Lower lobe of right lung (tissue), 2 donors: ENCODE results near the gene IGFL4. TPM values are rescaled to one million over a fixed set of nuclear protein-coding genes. Genes with fewer than 3 reads are reported as not detected.

Experiments
- ATAC-seq, 2 donors: fragments of 200-7000 bp; cut with Tn5 transposase; one replicate each; pipeline ENCODE4 v1.9.1; 2020 to 2022; ENCODE audit warnings: mild to moderate bottlenecking in 2 of 2, moderate library complexity in 2 of 2
- DNase-seq: peaks from one replicate; pipeline ENCODE4 v3.0.0-alpha.2; 2020
- H3K27ac ChIP-seq: fragments of 200-600 bp; one replicate; pipeline ENCODE4 v1.8.0; 2022
- H3K27me3 ChIP-seq: fragments of 200-600 bp; one replicate; pipeline ENCODE4 v1.8.0; 2022; ENCODE audit warnings: low read depth
- H3K36me3 ChIP-seq: fragments of 200-600 bp; one replicate; pipeline ENCODE4 v1.8.0; 2022; ENCODE audit warnings: mild to moderate bottlenecking
- H3K4me1 ChIP-seq: fragments of 200-600 bp; one replicate; pipeline ENCODE4 v1.8.0; 2022
- H3K4me3 ChIP-seq: fragments of 200-600 bp; one replicate; pipeline ENCODE4 v1.8.0; 2022; ENCODE audit warnings: mild to moderate bottlenecking
- H3K9me3 ChIP-seq: fragments of 200-600 bp; one replicate; pipeline ENCODE4 v1.8.0; 2022
- intact Hi-C: fragments of 100-400 bp; cut with DNase I; formaldehyde crosslinking; loops from one replicate; pipeline ENCODE4 v1.11.0; 2022
- total RNA-seq: library from RNA; stranded (reverse); fragmentation: NEBNext Ultra II Directional; extraction: Animal tissue kit (Norgen Biotek cat#: 25700); gene quantifications from one replicate; pipeline ENCODE4 v1.2.1, GENCODE V29; 2021
- TF ChIP-seq, protein P1 (sequence below): fragments of 200-600 bp; IDR thresholded peaks from one replicate; pipeline ENCODE4 v1.8.0; 2022; ENCODE audit warnings: antibody characterized with exemption, mild to moderate bottlenecking
- donor health status: DM: no; HTN: yes; CAD: no; lungs with severe emphysema.

Gene IGFL4
- total RNA-seq, 1 donor from 2014 or later = not detected

DNA sequence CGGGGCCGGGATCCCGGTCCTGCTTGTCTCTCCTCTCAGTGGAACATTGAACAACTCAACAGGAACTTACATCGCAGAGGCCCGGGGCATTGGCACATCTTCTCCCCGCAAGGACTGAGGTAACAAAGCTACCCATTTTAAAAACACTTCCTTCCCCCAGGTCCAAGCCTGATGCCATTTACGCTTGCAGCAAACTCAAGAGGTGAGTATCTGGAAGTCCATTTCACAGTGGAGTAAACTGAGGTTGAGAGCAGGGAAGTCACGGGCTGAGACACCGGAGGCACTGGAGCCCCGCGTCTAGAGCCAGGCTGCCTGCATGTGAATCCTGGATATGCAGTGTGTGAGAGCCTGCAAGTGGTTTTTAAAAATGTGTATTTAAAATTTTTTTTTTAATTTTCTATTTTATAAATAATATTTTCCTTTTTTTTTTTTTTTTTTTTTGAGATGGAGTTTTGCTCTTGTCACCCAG lies 17.5 kb downstream of the IGFL4 start:
- Histone ChIP-seq H3K27me3 (peaks cover 50% of the 10 kb centered on the region), H3K9me3 (no peaks in the 10 kb centered on the region), H3K4me1 (no peaks in the 10 kb centered on the region), H3K27ac (no peak overlapping the region), H3K4me3 (no peak overlapping the region), H3K36me3 (no peaks in the 10 kb centered on the region)
- intact Hi-C loops = no loop called here
- DNase-seq (peak; percentile 60), ATAC-seq (peak in 1 of 2 donors; percentile 12)
- TF ChIP-seq, protein P1, sequence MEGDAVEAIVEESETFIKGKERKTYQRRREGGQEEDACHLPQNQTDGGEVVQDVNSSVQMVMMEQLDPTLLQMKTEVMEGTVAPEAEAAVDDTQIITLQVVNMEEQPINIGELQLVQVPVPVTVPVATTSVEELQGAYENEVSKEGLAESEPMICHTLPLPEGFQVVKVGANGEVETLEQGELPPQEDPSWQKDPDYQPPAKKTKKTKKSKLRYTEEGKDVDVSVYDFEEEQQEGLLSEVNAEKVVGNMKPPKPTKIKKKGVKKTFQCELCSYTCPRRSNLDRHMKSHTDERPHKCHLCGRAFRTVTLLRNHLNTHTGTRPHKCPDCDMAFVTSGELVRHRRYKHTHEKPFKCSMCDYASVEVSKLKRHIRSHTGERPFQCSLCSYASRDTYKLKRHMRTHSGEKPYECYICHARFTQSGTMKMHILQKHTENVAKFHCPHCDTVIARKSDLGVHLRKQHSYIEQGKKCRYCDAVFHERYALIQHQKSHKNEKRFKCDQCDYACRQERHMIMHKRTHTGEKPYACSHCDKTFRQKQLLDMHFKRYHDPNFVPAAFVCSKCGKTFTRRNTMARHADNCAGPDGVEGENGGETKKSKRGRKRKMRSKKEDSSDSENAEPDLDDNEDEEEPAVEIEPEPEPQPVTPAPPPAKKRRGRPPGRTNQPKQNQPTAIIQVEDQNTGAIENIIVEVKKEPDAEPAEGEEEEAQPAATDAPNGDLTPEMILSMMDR = no peak

DNA sequence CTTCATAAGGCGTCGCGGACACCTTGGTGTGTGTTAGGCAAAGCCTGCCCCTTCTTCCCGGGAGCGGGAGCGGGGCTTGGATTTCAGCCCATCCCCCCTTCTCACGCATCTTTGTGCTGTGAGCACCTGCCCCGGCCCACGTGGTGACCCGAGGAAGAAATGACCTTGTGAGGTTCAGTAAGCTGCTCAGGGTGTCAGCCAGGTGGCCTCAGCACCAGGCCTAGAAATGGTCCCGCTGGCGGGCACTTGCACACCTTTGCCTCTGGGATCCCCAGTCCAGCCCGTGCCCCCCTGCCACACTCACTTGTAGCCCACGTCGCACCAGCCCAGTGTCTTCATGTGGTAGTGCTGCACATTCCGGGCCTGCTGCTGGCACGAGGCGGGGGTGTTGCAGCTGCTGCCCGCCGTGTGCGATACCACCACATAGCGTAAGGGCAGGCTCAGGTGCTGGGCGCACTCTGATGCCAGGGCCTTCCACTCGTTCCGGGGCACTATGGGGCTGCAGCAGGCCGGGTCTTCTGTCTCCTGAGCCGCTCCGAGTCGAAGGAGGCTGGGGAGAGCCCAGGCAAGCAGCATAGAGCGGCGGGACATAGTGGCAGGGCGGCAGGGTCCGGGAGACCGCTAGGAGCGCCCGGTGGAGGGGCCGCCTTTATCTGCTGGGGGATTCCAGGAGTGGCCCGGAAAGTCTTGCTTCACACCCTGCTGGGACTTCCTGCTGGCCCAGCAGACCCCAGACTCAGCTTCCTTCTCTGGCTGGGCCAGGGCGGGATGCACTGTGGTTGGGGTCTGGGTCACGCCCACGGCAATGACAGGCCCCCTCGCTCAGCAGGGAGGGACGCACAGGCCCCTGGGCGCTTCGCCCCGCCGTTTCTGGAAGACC lies 18.1 kb downstream of the IGFL4 start, which contains the start of gene PGLYRP1:
Gene PGLYRP1, minus strand, starts transcription at position 623 of the 880 bp plus-strand sequence. Its CDS starts 32 bp downstream, at position 591.
- intact Hi-C loops = no loop called here
- Histone ChIP-seq H3K4me3 (peak within 1 kb of the TSS; percentile 19), H3K27ac (no peak within 1 kb of the TSS), H3K9me3 (no peaks in the 10 kb centered on the region), H3K36me3 (no peaks in the 10 kb centered on the region), H3K4me1 (no peaks in the 10 kb centered on the region), H3K27me3 (peaks cover 43% of the 10 kb centered on the region)
- TF ChIP-seq, protein P1 = no peak
- no peak for DNase-seq
- ATAC-seq = peak; percentile 6 to 42

DNA sequence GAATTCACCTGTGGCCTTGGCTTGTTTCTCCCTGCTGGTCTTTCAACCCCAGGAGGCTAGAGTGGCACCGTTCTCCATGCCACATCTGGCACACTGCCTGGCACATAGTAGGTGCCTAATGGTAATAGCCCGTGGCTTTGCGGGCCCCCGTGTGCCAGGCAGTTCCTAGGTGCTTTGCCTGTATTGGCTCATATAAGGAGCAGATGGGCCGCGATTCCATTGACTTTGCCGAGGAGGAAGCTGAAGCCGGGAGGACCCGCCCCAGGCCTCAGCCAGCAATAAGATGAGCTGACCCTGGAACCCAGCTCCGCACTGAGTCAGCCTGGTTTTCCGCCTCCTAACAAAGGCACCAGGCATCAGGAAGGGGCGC lies 18.8 kb downstream of the IGFL4 start:
- peak overlapping the region; percentile 14 for H3K4me3 ChIP-seq
- intact Hi-C loops = no loop called here
- H3K9me3 ChIP-seq = no peaks in the 10 kb centered on the region
- peaks cover 42% of the 10 kb centered on the region for H3K27me3 ChIP-seq
- no peaks in the 10 kb centered on the region for H3K36me3 ChIP-seq
- no peak overlapping the region for H3K27ac ChIP-seq
- TF ChIP-seq, protein P1 = no peak
- ATAC-seq = no peak
- H3K4me1 ChIP-seq = peaks cover 2% of the 10 kb centered on the region
- no peak for DNase-seq

DNA sequence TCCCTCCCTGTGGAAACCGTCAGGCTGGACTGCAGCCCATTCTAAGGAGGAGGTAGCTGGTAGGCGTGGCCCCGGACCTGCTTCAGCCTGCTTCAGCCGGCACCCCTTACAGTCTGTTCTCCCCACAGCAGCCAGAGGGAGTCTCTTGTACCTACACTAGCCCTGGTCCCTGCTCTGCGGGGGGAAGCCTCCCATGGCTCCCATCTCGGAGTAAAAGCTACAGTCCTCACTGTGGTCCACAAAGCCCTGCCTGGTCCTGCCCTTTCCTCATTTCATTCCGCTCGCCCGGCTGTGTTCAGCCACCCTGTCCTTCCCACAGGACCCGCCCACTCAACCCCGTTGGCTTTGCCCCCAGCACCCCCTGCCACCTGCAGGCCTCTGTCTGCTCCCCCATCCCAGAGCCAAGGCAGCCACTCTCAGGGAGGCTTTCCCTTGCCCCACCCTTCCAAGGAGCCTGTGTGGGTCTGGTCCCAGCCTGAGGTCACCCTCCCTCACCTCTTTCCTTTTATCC lies 19.2 kb downstream of the IGFL4 start:
- H3K27ac ChIP-seq = no peak overlapping the region
- TF ChIP-seq, protein P1 = no peak
- DNase-seq = no peak
- peaks cover 4% of the 10 kb centered on the region for H3K4me1 ChIP-seq
- H3K36me3 ChIP-seq = no peaks in the 10 kb centered on the region
- intact Hi-C loops = no loop called here
- no peaks in the 10 kb centered on the region for H3K9me3 ChIP-seq
- H3K27me3 ChIP-seq = peaks cover 37% of the 10 kb centered on the region
- no peak overlapping the region for H3K4me3 ChIP-seq
- no peak for ATAC-seq

DNA sequence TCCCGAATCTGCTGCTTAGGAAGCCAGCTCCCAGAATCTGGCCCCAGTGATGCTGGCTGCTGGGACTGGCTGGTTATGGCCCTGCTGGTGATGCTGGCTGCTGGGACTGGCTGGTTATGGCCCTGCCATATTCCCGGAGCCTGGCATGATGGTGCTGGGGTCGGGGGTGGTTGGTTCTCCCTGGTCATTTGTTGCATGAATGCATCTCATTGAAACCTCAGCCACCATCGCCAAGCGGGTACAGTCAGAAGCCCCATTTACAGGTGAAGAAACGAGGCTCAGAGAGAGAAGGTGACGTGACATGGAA lies 20.0 kb downstream of the IGFL4 start:
- Histone ChIP-seq H3K4me3 (no peak overlapping the region), H3K27me3 (peaks cover 32% of the 10 kb centered on the region), H3K9me3 (no peaks in the 10 kb centered on the region), H3K36me3 (no peaks in the 10 kb centered on the region), H3K27ac (no peak overlapping the region), H3K4me1 (peaks cover 9% of the 10 kb centered on the region)
- TF ChIP-seq, protein P1 = no peak
- intact Hi-C loops = no loop called here
- ATAC-seq (no peak), DNase-seq (no peak)
